GM12878 (cell line): Measurements from ENCODE around the gene PACSIN3. TPM values are rescaled to one million over a fixed set of nuclear protein-coding genes. Genes with fewer than 3 reads are reported as not detected.

Source experiments
- ATAC-seq: fragments of 200-7000 bp; cut with Tn5 transposase; 3 replicates; pipeline ENCODE4 v1.9.1; 2020; ENCODE audit warnings: mild to moderate bottlenecking, moderate library complexity
- BruUV-seq: library from RNA; stranded (reverse); fragments of 400-500 nt; replicated peaks from 2 replicates; lab custom pipeline; 2021; lab: Mats Ljungman, UMichigan
- CTCF ChIA-PET: fragments of 300-600 bp; sonication (Branson Sonifier 250); formaldehyde crosslinking; extraction: SDS; loops from one replicate; lab custom pipeline; 2021; ENCODE audit warnings: inconsistent platforms; lab: Yijun Ruan, JAX
- POLR2A ChIA-PET: fragments of 350-600 bp; formaldehyde crosslinking; extraction: SDS; loops from one replicate; lab custom pipeline; 2021; ENCODE audit warnings: inconsistent platforms; lab: Charles Lee
- RAD21 ChIA-PET: fragments of 300-600 bp; sonication (Branson Sonifier 250); formaldehyde crosslinking; loops from one replicate; lab custom pipeline; 2023; ENCODE audit warnings: antibody characterized with exemption; ENCODE audit not compliant: unreplicated experiment; lab: Charles Lee
- SMC1A ChIA-PET: fragments of 300-600 bp; sonication (Branson Sonifier 250); formaldehyde crosslinking; loops from one replicate; lab custom pipeline; 2023; ENCODE audit not compliant: unreplicated experiment, uncharacterized antibody; lab: Charles Lee
- DNase-seq: peaks from one replicate; pipeline ENCODE4 v3.0.0-alpha.2; 2011; ENCODE audit warnings: low read depth, low spot score
- FAIRE-seq: peaks from 3 replicates; lab custom pipeline; 2011; peaks lifted over from hg19 to GRCh38; lab: Jason Lieb, UNC
- H2AFZ ChIP-seq: 2 replicates; pipeline ENCODE4 v1.6.0; 2011; ENCODE audit warnings: low read depth, low read length, control low read depth; ENCODE audit not compliant: control insufficient read depth
- H3K27ac ChIP-seq: 2 replicates; pipeline ENCODE4 v1.5.1; 2011; ENCODE audit warnings: control low read depth; ENCODE audit not compliant: control insufficient read depth, insufficient read depth
- H3K27me3 ChIP-seq, 2 experiments: replicated peaks in 1 of 2; 2 replicates each; pipeline versions ENCODE4 v1.6.0 to v1.6.1; 2011; ENCODE audit warnings: low read length in 1 of 2; ENCODE audit not compliant: control insufficient read depth in 2 of 2, insufficient read depth in 2 of 2
- H3K36me3 ChIP-seq, 2 experiments: 2 replicates each; pipeline ENCODE4 v1.5.1; 2011; ENCODE audit warnings: low read length in 1 of 2; ENCODE audit not compliant: control insufficient read depth in 2 of 2, insufficient read depth in 2 of 2
- H3K4me1 ChIP-seq: 2 replicates; pipeline ENCODE4 v1.6.1; 2011; ENCODE audit warnings: mild to moderate bottlenecking, low read length, moderate library complexity, mixed read lengths; ENCODE audit not compliant: control insufficient read depth, insufficient read depth
- H3K4me2 ChIP-seq: 2 replicates; pipeline ENCODE4 v1.6.0; 2011; ENCODE audit warnings: control low read depth; ENCODE audit not compliant: control insufficient read depth, insufficient read depth
- H3K4me3 ChIP-seq: fragments of 200-600 bp; sonication (generic); 2 replicates; pipeline ENCODE4 v1.5.1; 2016
- H3K79me2 ChIP-seq: 2 replicates; pipeline ENCODE4 v1.6.0; 2011; ENCODE audit warnings: low read length; ENCODE audit not compliant: control insufficient read depth, insufficient read depth
- H3K9ac ChIP-seq: 2 replicates; pipeline ENCODE4 v1.8.0; 2011; ENCODE audit warnings: low read length, control low read depth, mixed read lengths; ENCODE audit not compliant: control insufficient read depth, insufficient read depth
- H3K9me3 ChIP-seq: replicated peaks from 3 replicates; pipeline ENCODE4 v1.5.1; 2011; ENCODE audit warnings: mild to moderate bottlenecking, low read length; ENCODE audit not compliant: control insufficient read depth, insufficient read depth
- H4K20me1 ChIP-seq: 2 replicates; pipeline ENCODE4 v1.6.0; 2011; ENCODE audit not compliant: control insufficient read depth, insufficient read depth
- BACH1 ChIP-seq: fragments of 450-650 bp; IDR thresholded peaks from 2 replicates; pipeline ENCODE4 v1.6.1; 2017; ENCODE audit warnings: mild to moderate bottlenecking, borderline replicate concordance
- CBX3 ChIP-seq: fragments of 200-600 bp; sonication (generic); IDR thresholded peaks from 2 replicates; pipeline ENCODE4 v1.6.1; 2016; ENCODE audit warnings: low read depth, borderline replicate concordance
- CEBPB ChIP-seq, 2 experiments: fragments of 150-350 bp in 1 of 2; IDR thresholded peaks; 2 replicates each; pipeline ENCODE4 v1.6.1; 2012 to 2014; ENCODE audit warnings: low read depth in 2 of 2, low read length in 2 of 2, borderline replicate concordance in 1 of 2, inconsistent platforms in 1 of 2
- FOXK2 ChIP-seq: fragments of 450-650 bp; IDR thresholded peaks from 2 replicates; pipeline ENCODE4 v1.6.1; 2017; ENCODE audit warnings: mild to moderate bottlenecking, moderate library complexity
- HDAC2 ChIP-seq: fragments of 200-600 bp; sonication (generic); IDR thresholded peaks from 2 replicates; pipeline ENCODE4 v1.6.1; 2017
- IRF5 ChIP-seq: fragments of 450-650 bp; IDR thresholded peaks from 2 replicates; pipeline ENCODE4 v1.6.1; 2017; ENCODE audit warnings: borderline replicate concordance
- JUNB ChIP-seq: IDR thresholded peaks from 2 replicates; pipeline ENCODE4 v1.6.1; 2016; ENCODE audit warnings: antibody characterized with exemption, mild to moderate bottlenecking
- LARP7 ChIP-seq: fragments of 450-650 bp; IDR thresholded peaks from 2 replicates; pipeline ENCODE4 v1.6.1; 2017; ENCODE audit warnings: mild to moderate bottlenecking
- MLLT1 ChIP-seq: fragments of 450-650 bp; IDR thresholded peaks from 2 replicates; pipeline ENCODE4 v1.6.1; 2016; ENCODE audit warnings: mild to moderate bottlenecking
- MYB ChIP-seq: fragments of 150-350 bp; IDR thresholded peaks from 2 replicates; pipeline ENCODE4 v1.6.1; 2014; ENCODE audit warnings: mild to moderate bottlenecking, low read depth, low read length, borderline replicate concordance
- PBX3 ChIP-seq: IDR thresholded peaks from 2 replicates; pipeline ENCODE4 v1.6.1; 2011; ENCODE audit warnings: mild to moderate bottlenecking, low read depth, low read length, moderate library complexity; ENCODE audit not compliant: insufficient replicate concordance
- POLR2AphosphoS2 ChIP-seq: IDR thresholded peaks from 2 replicates; pipeline ENCODE4 v1.6.1; 2011; ENCODE audit warnings: low read depth, mild to moderate bottlenecking, low read length, improper control_type of control experiment, moderate library complexity
- RCOR1 ChIP-seq: conservative IDR thresholded peaks from 2 replicates; pipeline ENCODE4 v1.6.1; 2012; ENCODE audit warnings: low read depth, low read length, improper control_type of control experiment
- SIX5 ChIP-seq: IDR thresholded peaks from 2 replicates; pipeline ENCODE4 v1.6.1; 2011; ENCODE audit warnings: mild to moderate bottlenecking, low read depth, low read length, moderate library complexity; ENCODE audit not compliant: severe bottlenecking
- SUZ12 ChIP-seq: fragments of 200-600 bp; sonication (generic); IDR thresholded peaks from one replicate; pipeline ENCODE4 v1.6.1; 2018; ENCODE audit warnings: antibody characterized with exemption, mild to moderate bottlenecking; ENCODE audit not compliant: unreplicated experiment
- TCF12 ChIP-seq: IDR thresholded peaks from 2 replicates; pipeline ENCODE4 v1.6.1; 2011; ENCODE audit warnings: low read depth, mild to moderate bottlenecking, low read length
- ZBTB40 ChIP-seq: fragments of 450-650 bp; IDR thresholded peaks from 2 replicates; pipeline ENCODE4 v1.6.1; 2016; ENCODE audit warnings: mild to moderate bottlenecking, moderate library complexity, borderline replicate concordance
- WGBS: methylation state at CpG from one replicate; pipeline ENCODE4 v1.1.6; 2016; ENCODE audit warnings: low lambda C conversion rate; ENCODE audit not compliant: insufficient replicate concordance, insufficient coverage; ENCODE audit errors: missing lambda C conversion rate; 5-methylcytosine and 5-hydroxymethylcytosine counted together
- in situ Hi-C: fragments of 300-500 bp; cut with MboI; formaldehyde crosslinking; loops from 9 replicates; pipeline ENCODE4 v1.14.3; 2018; ENCODE audit warnings: mixed read lengths
- intact Hi-C: fragments of 100-400 bp; cut with micrococcal nuclease; formaldehyde crosslinking; loops from one replicate; pipeline ENCODE4 v1.14.2; 2022; ENCODE audit not compliant: unreplicated experiment
- polyA plus RNA-seq, 11 experiments: library from polyadenylated mRNA; depleted of rRNA in 4 of 11; unstranded in 6 of 11; stranded (reverse) in 5 of 11; fragments of >200 nt; fragmentation: Nextera tagmentation in 4 of 11; fragmentation: Illumina TruSeq in 1 of 11; extraction: Ambion mirVana in 4 of 11; extraction: Trizol in 1 of 11; gene quantifications; 1 replicate in 1 of 11; 2 replicates in 10 of 11; pipeline versions ENCODE4 v1.2.1 to v1.2.3, GENCODE V29; 2011 to 2016; ENCODE audit warnings: inconsistent platforms in 2 of 11, missing spikeins in 2 of 11, low read depth in 1 of 11
- total RNA-seq, 4 experiments: library from RNA; depleted of rRNA in 3 of 4; stranded (reverse); fragments of >200 nt in 3 of 4; fragmentation: Illumina TruSeq in 1 of 4; extraction: Trizol in 1 of 4; gene quantifications; 2 replicates each; pipeline versions ENCODE4 v1.2.1 to v1.2.3, GENCODE V29; 2013 to 2021

Gene PACSIN3
- total and polyA plus RNA-seq, 10 of the 15 experiments (the other 5 are each of a cell fraction or from before 2014, with no cell fraction given), result 0.05 to 0.82 (median 0.22) TPM; not detected in 1

DNA sequence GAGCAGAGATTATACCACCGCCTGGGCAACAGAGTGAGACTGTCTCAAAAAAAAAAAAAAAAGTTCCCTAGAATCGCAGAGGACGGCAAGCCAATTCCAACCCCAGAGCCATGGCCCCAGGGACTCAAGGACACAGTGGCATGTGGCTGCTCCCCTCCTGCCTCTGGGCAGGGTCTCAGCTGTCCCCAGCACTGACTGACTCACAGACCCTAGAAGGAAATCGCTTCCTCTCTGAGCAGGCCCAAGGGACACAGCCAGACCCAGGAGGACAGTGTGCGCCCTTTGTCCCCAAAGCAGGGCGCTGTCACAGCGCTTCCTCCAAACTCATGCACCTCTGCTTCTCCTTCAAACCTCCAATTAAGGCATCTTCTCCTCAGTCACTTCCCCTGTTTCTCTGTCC lies 2.3 kb downstream of the PACSIN3 start:
- FAIRE-seq (no peak), DNase-seq (no peak), ATAC-seq (no peak)
- Histone ChIP-seq H3K4me2 (no peak overlapping the region), H3K4me3 (no peak overlapping the region), H3K79me2 (no peaks in the 10 kb centered on the region), H3K4me1 (peaks cover 11% of the 10 kb centered on the region), H3K36me3 (no peaks in the 10 kb centered on the region), H4K20me1 (no peaks in the 10 kb centered on the region), H3K9me3 (no peaks in the 10 kb centered on the region), H3K27ac (no peak overlapping the region), H2AFZ (no peak overlapping the region), H3K27me3 (peaks cover 0 to 13% of the 10 kb centered on the region in 2 experiments; a peak in 3 of 4 replicates), H3K9ac (no peak overlapping the region)
- no peak for TF ChIP-seq ZBTB40
- TF ChIP-seq POLR2AphosphoS2, result no peak
- TF ChIP-seq FOXK2, result no peak
- TF ChIP-seq JUNB, result no peak
- no peak for TF ChIP-seq MYB
- no peak for TF ChIP-seq BACH1
- TF ChIP-seq PBX3, result no peak
- no peak for TF ChIP-seq IRF5
- no peak for TF ChIP-seq TCF12
- TF ChIP-seq SUZ12, result no peak
- no peak for TF ChIP-seq CEBPB (IDR thresholded peaks at IDR 0.05; ENCODE audit: borderline replicate concordance in 1 of 2, low read depth in 2 of 2, low read length in 2 of 2)
- TF ChIP-seq HDAC2, result no peak
- no peak for TF ChIP-seq SIX5
- TF ChIP-seq RCOR1, result no peak
- TF ChIP-seq LARP7, result no peak
- TF ChIP-seq CBX3, result no peak
- no peak for TF ChIP-seq MLLT1
- RAD21 ChIA-PET, result no interaction called here
- CTCF ChIA-PET, result interaction anchor here (0.7 to 2.0 kb wide), 3 partner anchors 30 to 152 kb away, joined by 3 to 7 read pairs (median 4); no protein-coding TSS in a partner anchor
- SMC1A ChIA-PET, result no interaction called here
- POLR2A ChIA-PET, result interaction anchor here (0.7 kb wide), 1 partner anchor 232 kb away, joined by 4 read pairs; no protein-coding TSS in a partner anchor
- WGBS, result 65% methylated on average over 6 of the region's 7 CpGs
- BruUV-seq, result no TSS peak
- intact Hi-C loops, result no loop called here
- in situ Hi-C loops, result no loop called here
